Activated CD4-positive, alpha-beta T cell treated with anti-CD3 and anti-CD28 coated beads for 36 hours (primary cell): ENCODE data around the gene EFNA1. TPM values are rescaled to one million over a fixed set of nuclear protein-coding genes. Genes with fewer than 3 reads are reported as not detected.

Experiments
- ATAC-seq: fragments of 200-7000 bp; cut with Tn5 transposase; one replicate; pipeline ENCODE4 v1.10.0; 2021; ENCODE audit warnings: mild to moderate bottlenecking, moderate library complexity
- CTCF ChIA-PET: fragments of 350-600 bp; sonication (Branson Sonifier 250); formaldehyde crosslinking; loops from one replicate; lab custom pipeline; 2021; ENCODE audit warnings: antibody characterized with exemption; lab: Charles Lee
- POLR2A ChIA-PET: fragments of 350-600 bp; sonication (Branson Sonifier 250); formaldehyde crosslinking; loops from one replicate; lab custom pipeline; 2021; ENCODE audit warnings: antibody characterized with exemption, inconsistent platforms; lab: Charles Lee
- DNase-seq: peaks from one replicate; pipeline ENCODE4 v3.0.0-alpha.2; 2020
- H3K27ac Mint-ChIP-seq: one replicate; pipeline ENCODE4 v1.8.0; 2021; ENCODE audit warnings: mixed read lengths
- H3K27me3 Mint-ChIP-seq: one replicate; pipeline ENCODE4 v1.8.0; 2021; ENCODE audit warnings: mixed read lengths
- H3K36me3 Mint-ChIP-seq: one replicate; pipeline ENCODE4 v1.8.0; 2021; ENCODE audit warnings: low read depth, mixed read lengths
- H3K4me1 Mint-ChIP-seq: one replicate; pipeline ENCODE4 v1.8.0; 2021; ENCODE audit warnings: mixed read lengths
- H3K4me3 Mint-ChIP-seq: one replicate; pipeline ENCODE4 v1.8.0; 2021; ENCODE audit warnings: mild to moderate bottlenecking, moderate library complexity, mixed read lengths
- H3K9me3 Mint-ChIP-seq: one replicate; pipeline ENCODE4 v1.8.0; 2021; ENCODE audit warnings: low read depth, mixed read lengths
- intact Hi-C, 2 experiments: fragments of 100-400 bp; cut with DNase I in 1 of 2; cut with micrococcal nuclease in 1 of 2; formaldehyde crosslinking; loops; one replicate each; pipeline versions ENCODE4 v1.14.2 to v1.15.1; 2022 to 2024; cut with DNase I, micrococcal nuclease
- total RNA-seq, 2 experiments: library from RNA; stranded (reverse); gene quantifications; one replicate each; pipeline ENCODE4 v1.2.3, GENCODE V29; 2021

Gene EFNA1
- total RNA-seq, 2 experiments from 2014 or later = 0.82 to 1.1 TPM

DNA sequence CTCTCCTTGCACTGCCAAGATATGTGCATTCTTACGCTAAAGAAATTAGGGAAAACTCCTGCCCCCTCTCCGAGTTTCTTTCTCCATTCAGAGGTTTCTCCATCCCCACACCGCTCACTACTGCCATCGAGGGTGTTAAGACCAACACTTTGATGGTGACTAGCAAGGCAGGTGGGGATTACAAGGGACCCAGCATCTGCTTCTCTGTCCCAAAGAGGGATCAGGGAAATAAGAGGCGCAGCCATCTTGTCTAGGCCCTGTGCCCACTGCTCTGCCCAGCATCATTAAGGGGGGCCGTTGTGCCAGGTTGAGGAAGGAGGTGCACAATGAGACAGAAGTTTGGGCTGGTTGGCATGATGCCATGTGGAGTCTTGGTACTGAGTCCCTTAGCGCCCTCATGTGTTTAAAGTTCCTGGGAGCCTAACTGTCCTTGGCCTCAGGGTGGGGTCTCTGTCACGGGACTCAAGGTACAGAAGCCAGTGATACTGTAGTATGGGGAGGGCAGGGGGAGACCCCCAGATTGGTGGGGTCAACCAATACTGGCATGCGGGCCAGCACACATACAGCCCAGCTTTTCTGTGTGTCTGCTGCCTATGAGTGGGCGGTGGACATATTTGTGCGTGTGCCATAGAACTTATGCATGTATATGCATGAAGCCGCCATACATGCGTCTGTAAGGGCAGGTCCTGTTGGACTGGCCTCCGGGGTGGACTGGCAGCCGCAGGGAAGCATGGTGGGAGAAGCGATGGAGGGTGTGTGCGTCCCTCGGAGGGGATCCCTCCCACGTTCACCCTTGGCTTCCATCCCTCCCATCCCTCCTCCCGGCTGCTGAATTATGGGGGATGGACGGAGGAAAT is 43.6 kb upstream of the EFNA1 start:
- CTCF ChIA-PET = interaction anchor here (0.9 to 4.8 kb wide), 19 partner anchors 8 to 148 kb away, joined by 3 to 81 read pairs (median 10); partner anchors contain the start of genes ADAM15, EFNA4, FLAD1 and KRTCAP2

DNA sequence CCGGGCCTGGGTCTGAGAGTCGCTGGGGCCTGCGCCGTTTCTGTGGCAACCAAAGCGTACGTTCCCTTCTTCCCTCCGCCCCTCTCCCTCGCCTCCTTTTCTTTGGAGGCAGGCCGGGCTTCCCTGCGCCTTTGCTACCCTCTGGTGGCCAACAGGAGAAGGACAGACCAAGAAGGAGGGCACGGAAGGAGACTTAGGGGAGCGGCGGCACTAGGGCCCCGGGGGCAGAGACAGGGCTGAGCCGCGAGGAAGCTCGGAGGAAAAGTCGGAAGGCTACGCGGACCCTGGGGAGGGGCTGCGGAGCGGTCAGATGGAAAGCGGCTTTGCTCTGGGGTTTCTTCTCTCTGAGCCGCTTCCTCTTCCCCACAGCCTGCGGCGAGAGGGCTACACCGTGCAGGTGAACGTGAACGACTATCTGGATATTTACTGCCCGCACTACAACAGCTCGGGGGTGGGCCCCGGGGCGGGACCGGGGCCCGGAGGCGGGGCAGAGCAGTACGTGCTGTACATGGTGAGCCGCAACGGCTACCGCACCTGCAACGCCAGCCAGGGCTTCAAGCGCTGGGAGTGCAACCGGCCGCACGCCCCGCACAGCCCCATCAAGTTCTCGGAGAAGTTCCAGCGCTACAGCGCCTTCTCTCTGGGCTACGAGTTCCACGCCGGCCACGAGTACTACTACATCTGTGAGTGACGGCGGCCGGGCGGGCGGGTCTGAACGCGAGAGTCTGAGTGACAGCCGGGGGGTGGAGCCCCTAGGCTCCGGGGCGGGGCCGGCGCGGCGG is 42.8 kb upstream of the EFNA1 start:
- POLR2A ChIA-PET = interaction anchor here (0.5 to 1.2 kb wide), 7 partner anchors 25 to 109 kb away, joined by 3 to 5 read pairs (median 3); no protein-coding TSS in a partner anchor
- intact Hi-C loops = loop anchor here (1.0 to 5.0 kb wide), 18 partner anchors 14 to 863 kb away; partner anchors contain the start of genes EFNA4 (in 2 of the 2), KRTCAP2 (in 2 of the 2), SLC50A1 (in 2 of the 2) and TRIM46 (in 2 of the 2)
- peaks cover 27% of the 10 kb centered on the region for H3K27me3 Mint-ChIP-seq
- peak; percentile 97 for DNase-seq
- peak overlapping the region; percentile 91 for H3K27ac Mint-ChIP-seq
- H3K4me3 Mint-ChIP-seq = peak overlapping the region; percentile 82
- peaks cover 36% of the 10 kb centered on the region for H3K4me1 Mint-ChIP-seq
- H3K9me3 Mint-ChIP-seq = no peaks in the 10 kb centered on the region
- ATAC-seq = peak; percentile 78
- H3K36me3 Mint-ChIP-seq = no peaks in the 10 kb centered on the region
- CTCF ChIA-PET = interaction anchor here (0.5 to 4.8 kb wide), 41 partner anchors 9 to 605 kb away, joined by 3 to 81 read pairs (median 4); partner anchors contain the start of genes ADAM15, EFNA4, FLAD1 and KRTCAP2

More for the DNA sequence above, 43.6 kb upstream of the EFNA1 start:
- Mint-ChIP-seq H3K4me3 (peak overlapping the region; percentile 82), H3K4me1 (peaks cover 44% of the 10 kb centered on the region), H3K27ac (no peak overlapping the region), H3K9me3 (no peaks in the 10 kb centered on the region), H3K27me3 (peaks cover 35% of the 10 kb centered on the region), H3K36me3 (peaks cover 1% of the 10 kb centered on the region)
- peak; percentile 78 for DNase-seq
- intact Hi-C loops = loop anchor here (1.0 to 2.0 kb wide), 7 partner anchors 21 to 526 kb away; partner anchors contain the start of genes EFNA4 (in 2 of the 2), KRTCAP2 (in 2 of the 2), TRIM46 (in 2 of the 2) and PYGO2 (in 1 of the 2)
- ATAC-seq = no peak
- POLR2A ChIA-PET = interaction anchor here (0.7 to 1.2 kb wide), 3 partner anchors 33 to 109 kb away, joined by 3 read pairs; no protein-coding TSS in a partner anchor

DNA sequence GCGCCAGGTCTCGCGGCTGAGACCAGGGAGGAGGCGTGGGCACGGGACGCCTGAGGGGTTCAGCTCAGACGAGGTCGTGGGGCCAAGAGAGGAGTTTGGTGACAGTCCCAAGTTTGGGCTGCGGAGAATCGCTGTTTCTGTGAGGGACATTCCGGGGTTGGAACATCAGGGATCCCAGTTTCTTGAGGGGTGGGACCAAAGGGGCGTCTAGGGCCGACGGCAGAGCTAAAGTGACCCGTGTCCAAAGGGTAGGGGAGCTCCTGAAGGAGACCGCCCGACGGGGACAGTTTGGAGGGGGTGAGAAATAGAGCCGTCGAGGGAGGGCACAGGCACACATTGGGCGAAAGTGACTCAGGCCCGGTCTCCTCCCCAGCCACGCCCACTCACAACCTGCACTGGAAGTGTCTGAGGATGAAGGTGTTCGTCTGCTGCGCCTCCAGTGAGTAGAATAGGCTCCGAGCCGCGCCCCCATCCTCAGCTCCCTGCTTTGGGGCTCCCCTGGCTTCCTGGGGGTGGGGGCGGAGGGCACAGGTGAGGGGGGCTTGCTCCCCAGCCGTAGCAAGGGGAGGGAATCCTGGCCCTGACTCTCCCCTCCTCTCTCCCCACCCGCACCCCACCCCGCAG is 42.1 kb upstream of the EFNA1 start:
- Mint-ChIP-seq H3K27ac (peak overlapping the region; percentile 91), H3K4me3 (peak overlapping the region; percentile 82), H3K9me3 (no peaks in the 10 kb centered on the region), H3K27me3 (peaks cover 26% of the 10 kb centered on the region), H3K4me1 (peaks cover 35% of the 10 kb centered on the region), H3K36me3 (no peaks in the 10 kb centered on the region)
- intact Hi-C loops = loop anchor here (1.0 to 5.0 kb wide), 15 partner anchors 14 to 863 kb away; partner anchors contain the start of genes KRTCAP2 (in 2 of the 2), SLC50A1 (in 2 of the 2), TRIM46 (in 2 of the 2) and ADAM15 (in 1 of the 2)
- peak; percentile 59 for ATAC-seq
- POLR2A ChIA-PET = interaction anchor here (0.9 to 1.2 kb wide), 4 partner anchors 26 to 110 kb away, joined by 3 to 5 read pairs (median 4); no protein-coding TSS in a partner anchor
- CTCF ChIA-PET = interaction anchor here (0.5 to 4.8 kb wide), 32 partner anchors 9 to 526 kb away, joined by 3 to 81 read pairs (median 6); partner anchors contain the start of genes ADAM15, EFNA4, FLAD1 and KRTCAP2
- DNase-seq = peak; percentile 92

DNA sequence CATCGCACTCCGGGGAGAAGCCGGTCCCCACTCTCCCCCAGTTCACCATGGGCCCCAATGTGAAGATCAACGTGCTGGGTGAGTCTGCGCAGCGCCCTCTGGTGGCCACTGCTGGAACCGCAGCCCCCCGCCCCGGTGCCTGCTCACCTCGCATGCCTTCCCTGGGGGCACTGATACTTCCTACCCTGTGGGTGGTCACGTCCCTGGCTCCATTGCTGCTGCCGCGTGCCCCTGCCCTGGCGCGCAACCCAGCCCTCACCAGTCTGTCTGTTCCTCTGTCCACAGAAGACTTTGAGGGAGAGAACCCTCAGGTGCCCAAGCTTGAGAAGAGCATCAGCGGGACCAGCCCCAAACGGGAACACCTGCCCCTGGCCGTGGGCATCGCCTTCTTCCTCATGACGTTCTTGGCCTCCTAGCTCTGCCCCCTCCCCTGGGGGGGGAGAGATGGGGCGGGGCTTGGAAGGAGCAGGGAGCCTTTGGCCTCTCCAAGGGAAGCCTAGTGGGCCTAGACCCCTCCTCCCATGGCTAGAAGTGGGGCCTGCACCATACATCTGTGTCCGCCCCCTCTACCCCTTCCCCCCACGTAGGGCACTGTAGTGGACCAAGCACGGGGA is 41.4 kb upstream of the EFNA1 start:
- Mint-ChIP-seq H3K36me3 (no peaks in the 10 kb centered on the region), H3K9me3 (no peaks in the 10 kb centered on the region), H3K27me3 (peaks cover 23% of the 10 kb centered on the region), H3K4me1 (peaks cover 33% of the 10 kb centered on the region), H3K27ac (peak overlapping the region; percentile 63), H3K4me3 (peak overlapping the region; percentile 82)
- DNase-seq = peak; percentile 90
- intact Hi-C loops = loop anchor here in 1 of 2 experiments (5.0 kb wide), 1 partner anchor 864 kb away; the partner anchor contains the start of gene UBAP2L
- ATAC-seq = peak; percentile 18
- ChIA-PET CTCF (interaction anchor here (0.7 to 4.8 kb wide), 11 partner anchors 9 to 526 kb away, joined by 3 to 81 read pairs (median 12); partner anchors contain the start of genes EFNA4 and KRTCAP2), POLR2A (no interaction called here)

DNA sequence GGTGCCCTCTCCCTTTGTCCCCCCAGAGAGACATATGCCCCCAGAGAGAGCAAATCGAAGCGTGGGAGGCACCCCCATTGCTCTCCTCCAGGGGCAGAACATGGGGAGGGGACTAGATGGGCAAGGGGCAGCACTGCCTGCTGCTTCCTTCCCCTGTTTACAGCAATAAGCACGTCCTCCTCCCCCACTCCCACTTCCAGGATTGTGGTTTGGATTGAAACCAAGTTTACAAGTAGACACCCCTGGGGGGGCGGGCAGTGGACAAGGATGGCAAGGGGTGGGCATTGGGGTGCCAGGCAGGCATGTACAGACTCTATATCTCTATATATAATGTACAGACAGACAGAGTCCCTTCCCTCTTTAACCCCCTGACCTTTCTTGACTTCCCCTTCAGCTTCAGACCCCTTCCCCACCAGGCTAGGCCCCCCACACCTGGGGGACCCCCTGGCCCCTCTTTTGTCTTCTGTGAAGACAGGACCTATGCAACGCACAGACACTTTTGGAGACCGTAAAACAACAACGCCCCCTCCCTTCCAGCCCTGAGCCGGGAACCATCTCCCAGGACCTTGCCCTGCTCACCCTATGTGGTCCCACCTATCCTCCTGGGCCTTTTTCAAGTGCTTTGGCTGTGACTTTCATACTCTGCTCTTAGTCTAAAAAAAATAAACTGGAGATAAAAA is 40.7 kb upstream of the EFNA1 start:
- Mint-ChIP-seq H3K27me3 (peaks cover 18% of the 10 kb centered on the region), H3K9me3 (no peaks in the 10 kb centered on the region), H3K36me3 (no peaks in the 10 kb centered on the region), H3K27ac (no peak overlapping the region), H3K4me1 (peaks cover 32% of the 10 kb centered on the region), H3K4me3 (no peak overlapping the region)
- ChIA-PET CTCF (interaction anchor here (0.7 to 4.8 kb wide), 8 partner anchors 8 to 253 kb away, joined by 3 to 81 read pairs (median 22); partner anchors contain the start of genes EFNA4 and KRTCAP2), POLR2A (no interaction called here)
- intact Hi-C loops = loop anchor here in 1 of 2 experiments (5.0 kb wide), 1 partner anchor 865 kb away; the partner anchor contains the start of gene UBAP2L
- DNase-seq (no peak), ATAC-seq (no peak)

DNA sequence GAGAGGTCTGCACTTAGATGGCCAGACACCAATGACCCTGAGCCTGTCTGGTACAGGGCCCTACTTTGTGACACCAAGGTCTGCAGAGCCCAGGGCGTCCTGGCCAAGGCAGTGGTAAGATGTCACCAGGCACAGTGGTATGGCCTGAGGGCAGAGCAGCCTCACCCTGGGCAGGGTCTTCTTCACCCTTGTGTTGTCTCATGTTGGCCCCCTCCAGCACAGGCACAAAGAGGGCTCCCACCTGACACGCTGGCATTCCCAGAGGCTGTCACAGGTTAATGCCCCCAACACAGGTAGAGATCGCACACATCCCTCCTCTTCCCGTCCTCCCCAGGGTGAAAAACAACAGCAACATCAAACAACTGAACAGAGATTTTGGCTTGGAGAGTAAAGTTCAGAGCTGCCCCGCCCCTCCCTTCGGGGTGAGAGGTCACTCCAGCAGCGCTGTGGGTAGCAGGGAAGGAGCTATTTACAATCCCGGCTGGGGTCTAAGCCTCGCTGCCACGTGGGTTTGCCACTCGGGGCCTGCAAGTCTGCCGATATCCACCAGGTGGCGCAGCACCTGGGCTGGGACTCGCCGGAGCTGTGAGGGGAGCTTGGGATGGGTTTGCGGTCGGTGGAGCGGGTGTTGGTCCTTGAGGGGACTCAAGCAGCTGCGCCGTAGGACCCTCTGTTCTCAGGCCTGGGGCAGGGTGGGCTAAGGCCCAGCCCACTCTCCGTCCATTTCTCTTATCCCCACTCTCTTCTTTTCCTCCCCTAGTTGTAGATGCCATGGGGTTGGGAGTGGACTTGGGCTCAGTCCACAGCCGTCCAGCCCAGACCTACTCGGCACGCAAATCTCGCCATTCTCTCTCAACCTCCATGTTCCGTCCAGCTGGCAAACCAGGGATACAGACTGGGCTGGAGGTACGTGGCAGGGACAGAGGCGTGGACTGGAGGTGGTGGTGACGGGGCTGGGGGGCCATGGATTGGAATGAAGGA is 36.3 kb upstream of the EFNA1 start:
- no peaks in the 10 kb centered on the region for H3K36me3 Mint-ChIP-seq
- no peak overlapping the region for H3K27ac Mint-ChIP-seq
- ATAC-seq = peak; percentile 88
- peak; percentile 90 for DNase-seq
- peaks cover 6% of the 10 kb centered on the region for H3K4me1 Mint-ChIP-seq
- ChIA-PET POLR2A (interaction anchor here (1.5 kb wide), 1 partner anchor 76 kb away, joined by 10 read pairs; no protein-coding TSS in a partner anchor), CTCF (interaction anchor here (0.5 to 5.3 kb wide), 49 partner anchors 9 to 513 kb away, joined by 3 to 72 read pairs (median 4); partner anchors contain the start of genes DPM3, EFNA1, EFNA3 and EFNA4)
- no peak overlapping the region for H3K4me3 Mint-ChIP-seq
- H3K27me3 Mint-ChIP-seq = peaks cover 6% of the 10 kb centered on the region
- H3K9me3 Mint-ChIP-seq = no peaks in the 10 kb centered on the region
- intact Hi-C loops = loop anchor here (1.0 to 5.0 kb wide), 3 partner anchors 36 to 77 kb away; partner anchors contain the start of gene EFNA1 (in 1 of the 2)

DNA sequence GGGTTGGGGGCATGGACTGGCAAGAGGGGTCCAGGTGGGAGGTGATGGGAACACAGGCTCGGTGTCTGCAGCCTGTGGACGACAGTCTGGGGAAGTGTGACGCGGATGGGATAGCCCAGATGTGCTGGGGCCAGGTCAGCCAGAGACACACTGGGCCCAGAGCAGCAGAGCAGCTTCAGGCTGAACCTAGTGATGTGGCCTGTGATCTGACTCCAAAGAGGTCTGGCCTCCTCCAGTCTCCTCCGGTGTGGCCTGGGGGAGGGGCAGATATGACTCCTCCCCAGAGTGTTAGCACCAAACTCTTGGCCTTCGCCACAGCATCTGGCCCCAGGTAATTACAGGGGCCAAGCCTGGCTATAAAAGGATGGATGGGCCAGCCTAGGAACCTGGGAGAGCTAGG is 35.5 kb upstream of the EFNA1 start:
- H3K9me3 Mint-ChIP-seq = no peaks in the 10 kb centered on the region
- peaks cover 6% of the 10 kb centered on the region for H3K4me1 Mint-ChIP-seq
- CTCF ChIA-PET = interaction anchor here (0.7 to 5.3 kb wide), 35 partner anchors 8 to 230 kb away, joined by 3 to 72 read pairs (median 5); partner anchors contain the start of genes DPM3, EFNA1, EFNA3 and EFNA4
- H3K27me3 Mint-ChIP-seq = peaks cover 6% of the 10 kb centered on the region
- H3K27ac Mint-ChIP-seq = no peak overlapping the region
- DNase-seq (no peak), ATAC-seq (no peak)
- intact Hi-C loops = loop anchor here in 1 of 2 experiments (5.0 kb wide), 1 partner anchor 35 kb away; the partner anchor contains the start of gene EFNA1
- H3K4me3 Mint-ChIP-seq = no peak overlapping the region
- H3K36me3 Mint-ChIP-seq = no peaks in the 10 kb centered on the region
- POLR2A ChIA-PET = interaction anchor here (1.5 kb wide), 1 partner anchor 75 kb away, joined by 10 read pairs; no protein-coding TSS in a partner anchor

DNA sequence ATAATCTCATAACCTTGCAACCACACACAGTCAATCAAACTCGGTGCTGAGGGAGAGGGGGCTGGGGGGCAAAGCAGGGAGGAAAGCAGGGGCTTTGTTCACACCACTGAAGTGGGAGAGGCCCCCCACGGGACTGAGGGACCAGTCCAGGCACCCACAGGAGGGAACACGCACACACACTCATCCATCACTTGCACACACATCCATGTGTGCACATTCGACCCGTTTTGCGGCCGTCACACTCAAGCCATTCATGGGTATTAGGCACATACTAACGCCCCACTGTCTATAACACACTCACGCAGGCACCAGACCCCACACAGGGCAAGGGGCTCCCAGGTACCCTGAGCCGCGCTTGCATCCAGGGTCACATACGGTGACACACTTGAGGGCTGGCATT is 35.0 kb upstream of the EFNA1 start:
- no peak overlapping the region for H3K27ac Mint-ChIP-seq
- H3K27me3 Mint-ChIP-seq = peaks cover 6% of the 10 kb centered on the region
- H3K36me3 Mint-ChIP-seq = no peaks in the 10 kb centered on the region
- ChIA-PET CTCF (interaction anchor here (0.7 to 5.3 kb wide), 6 partner anchors 28 to 129 kb away, joined by 3 to 72 read pairs (median 10); partner anchors contain the start of genes KRTCAP2 and TRIM46), POLR2A (no interaction called here)
- ATAC-seq (no peak), DNase-seq (no peak)
- no peak overlapping the region for H3K4me3 Mint-ChIP-seq
- no peaks in the 10 kb centered on the region for H3K9me3 Mint-ChIP-seq
- intact Hi-C loops = loop anchor here in 1 of 2 experiments (5.0 kb wide), 1 partner anchor 35 kb away; the partner anchor contains the start of gene EFNA1
- peaks cover 6% of the 10 kb centered on the region for H3K4me1 Mint-ChIP-seq
